GM21381 (cell line): Measurements from ENCODE around the gene NME9.

Source experiments
- ATAC-seq: cut with Tn5 transposase; IDR thresholded peaks from one replicate; pipeline ENCODE4 v1.9.1; 2021; ENCODE audit warnings: mild to moderate bottlenecking, moderate library complexity; ENCODE audit not compliant: unreplicated experiment

Gene NME9

GRCh38 chr3:138284957-138285477 is 44.6 kb downstream of the NME9 start:
- no peak for ATAC-seq

- ATAC-seq: no peak
Measured at GRCh38 chr3:138284079-138284478, 45.6 kb downstream of the NME9 start.

- ATAC-seq: no peak
Measured at GRCh38 chr3:138282836-138283235, 46.8 kb downstream of the NME9 start.

GRCh38 chr3:138281561-138281960 is 48.1 kb downstream of the NME9 start:
- no peak for ATAC-seq

GRCh38 chr3:138271189-138271794 is 58.4 kb downstream of the NME9 start:
- peak; percentile 68 for ATAC-seq

- no peak for ATAC-seq
Measured at GRCh38 chr3:138270245-138270644, 59.4 kb downstream of the NME9 start.

- no peak for ATAC-seq
Measured at GRCh38 chr3:138267083-138267482, 62.6 kb downstream of the NME9 start.

- no peak for ATAC-seq
Measured at GRCh38 chr3:138265745-138266144, 63.9 kb downstream of the NME9 start.

GRCh38 chr3:138263104-138263503 is 66.5 kb downstream of the NME9 start:
- no peak for ATAC-seq

- ATAC-seq: no peak
Measured at GRCh38 chr3:138260611-138261010, 69.0 kb downstream of the NME9 start.

- no peak for ATAC-seq
Measured at GRCh38 chr3:138259126-138259525, 70.5 kb downstream of the NME9 start.

GRCh38 chr3:138257986-138258385 is 71.7 kb downstream of the NME9 start:
- ATAC-seq: no peak

- no peak for ATAC-seq
Measured at GRCh38 chr3:138256022-138256421, 73.6 kb downstream of the NME9 start.

- no peak for ATAC-seq
Measured at GRCh38 chr3:138254216-138254615, 75.4 kb downstream of the NME9 start.

- ATAC-seq: no peak
Measured at GRCh38 chr3:138253609-138254008, 76.0 kb downstream of the NME9 start.
